K562 (cell line): Measurements from ENCODE around the gene SYCP3. TPM values are rescaled to one million over a fixed set of nuclear protein-coding genes. Genes with fewer than 3 reads are reported as not detected.

Source experiments
- ATAC-seq: fragments of 200-7000 bp; cut with Tn5 transposase; 3 replicates; pipeline ENCODE4 v1.9.1; 2020; ENCODE audit warnings: moderate library complexity
- BruUV-seq: library from RNA; stranded (reverse); fragments of 400-500 nt; replicated peaks from 2 replicates; lab custom pipeline; 2021; lab: Mats Ljungman, UMichigan
- CTCF ChIA-PET: fragments of 300-600 bp; formaldehyde crosslinking; extraction: SDS; loops from one replicate; lab custom pipeline; 2021; ENCODE audit warnings: low intra/inter-chr PET ratio; lab: Yijun Ruan, JAX
- POLR2A ChIA-PET: fragments of 300-600, 350-650 bp; sonication (Branson Sonifier 250); formaldehyde crosslinking; extraction: SDS; loops from one replicate; lab custom pipeline; 2021; ENCODE audit warnings: antibody characterized with exemption, inconsistent platforms; lab: Yijun Ruan, JAX
- DNase-seq, 4 experiments: peaks; one replicate each; pipeline versions ENCODE4 v3.0.0 to v3.0.0-alpha.2; 2011 to 2018; ENCODE audit warnings: low spot score in 3 of 4, mixed read lengths in 3 of 4; ENCODE audit errors: extremely low read depth in 1 of 4
- FAIRE-seq: peaks from 2 replicates; lab custom pipeline; 2011; peaks lifted over from hg19 to GRCh38; lab: Jason Lieb, UNC
- H2AFZ ChIP-seq: 2 replicates; pipeline ENCODE4 v1.6.0; 2011; ENCODE audit warnings: low read depth, low read length, control low read depth, inconsistent platforms
- H3K27ac ChIP-seq: fragments of 200-600 bp; 3 replicates; pipeline ENCODE4 v1.8.0; 2011; ENCODE audit warnings: low read depth, mild to moderate bottlenecking, control low read depth, inconsistent platforms, low read length, moderate library complexity, mixed read lengths; ENCODE audit errors: extremely low read depth
- H3K27me3 ChIP-seq, 2 experiments: fragments of 300-600 bp in 1 of 2; 2 replicates in 1 of 2; 3 replicates in 1 of 2; pipeline versions ENCODE4 v1.6.0 to v1.8.0; 2011; ENCODE audit warnings: inconsistent platforms in 2 of 2, low read length in 2 of 2, mild to moderate bottlenecking in 1 of 2, mixed read lengths in 1 of 2, moderate library complexity in 1 of 2; ENCODE audit not compliant: control insufficient read depth in 2 of 2, insufficient read depth in 2 of 2
- H3K36me3 ChIP-seq: fragments of 300-600 bp; 3 replicates; pipeline ENCODE4 v1.8.0; 2011; ENCODE audit warnings: mild to moderate bottlenecking, low read length, inconsistent platforms; ENCODE audit not compliant: control insufficient read depth, insufficient read depth
- H3K4me1 ChIP-seq, 2 experiments: fragments of 200-600 bp in 1 of 2; replicated peaks in 1 of 2; 2 replicates in 1 of 2; 3 replicates in 1 of 2; pipeline versions ENCODE4 v1.5.1 to v1.8.0; 2011; ENCODE audit warnings: inconsistent platforms in 2 of 2, low read length in 2 of 2, mild to moderate bottlenecking in 1 of 2, mixed read lengths in 1 of 2, moderate library complexity in 1 of 2; ENCODE audit not compliant: control insufficient read depth in 2 of 2, insufficient read depth in 2 of 2
- H3K4me2 ChIP-seq: 2 replicates; pipeline ENCODE4 v1.6.1; 2011; ENCODE audit warnings: low read length, control low read depth, inconsistent platforms, mixed read lengths; ENCODE audit not compliant: insufficient read depth
- H3K4me3 ChIP-seq: fragments of 200-600 bp; sonication (generic), shearing (Covaris generic); 2 replicates; pipeline ENCODE4 v1.5.1; 2016; ENCODE audit warnings: control low read depth, inconsistent platforms
- H3K79me2 ChIP-seq: fragments of 200-600 bp; 3 replicates; pipeline ENCODE4 v1.8.0; 2011; ENCODE audit warnings: low read length, inconsistent platforms; ENCODE audit not compliant: control insufficient read depth, insufficient read depth
- H3K9ac ChIP-seq, 2 experiments: 2 replicates each; pipeline versions ENCODE4 v1.6.0 to v1.6.1; 2011; ENCODE audit warnings: low read depth in 2 of 2, low read length in 2 of 2, control low read depth in 1 of 2, inconsistent platforms in 1 of 2, mild to moderate bottlenecking in 1 of 2, mixed read lengths in 1 of 2; ENCODE audit not compliant: insufficient read depth in 1 of 2
- H3K9me1 ChIP-seq: one replicate; pipeline ENCODE4 v1.6.0; 2011; ENCODE audit warnings: inconsistent platforms, mild to moderate bottlenecking, low read length, moderate library complexity; ENCODE audit not compliant: control insufficient read depth, insufficient read depth
- H3K9me3 ChIP-seq: replicated peaks from 2 replicates; pipeline ENCODE4 v1.5.1; 2011; ENCODE audit warnings: low read depth, low read length, inconsistent platforms; ENCODE audit not compliant: control insufficient read depth, insufficient read depth
- H4K20me1 ChIP-seq: replicated peaks from 2 replicates; pipeline ENCODE4 v1.6.1; 2011; ENCODE audit warnings: low read length, inconsistent platforms, mixed read lengths; ENCODE audit not compliant: control insufficient read depth, insufficient read depth
- MTA3 ChIP-seq: fragments of 450-650 bp; formaldehyde crosslinking; IDR thresholded peaks from 2 replicates; pipeline ENCODE4 v1.6.1; 2017; ENCODE audit warnings: mild to moderate bottlenecking, borderline replicate concordance
- WGBS: fragments of 100-300 bp; shearing (Covaris generic); methylation state at CpG from one replicate; pipeline ENCODE4 v1.1.6; 2016; ENCODE audit warnings: low coverage, mixed read lengths; ENCODE audit not compliant: insufficient coverage; ENCODE audit errors: missing lambda C conversion rate; 5-methylcytosine and 5-hydroxymethylcytosine counted together
- in situ Hi-C: fragments of 300-500 bp; cut with MboI; formaldehyde crosslinking; loops from 4 replicates; pipeline ENCODE4 v1.15.0; 2018; ENCODE audit warnings: inconsistent platforms, mixed read lengths
- intact Hi-C: fragments of 100-400 bp; cut with micrococcal nuclease; formaldehyde crosslinking; loops from 2 replicates; pipeline ENCODE4 v1.14.2; 2022
- polyA plus RNA-seq, 8 experiments: library from polyadenylated mRNA; depleted of rRNA in 4 of 8; stranded (reverse) in 5 of 8; unstranded in 3 of 8; fragments of >200 nt; fragmentation: Nextera tagmentation in 2 of 8; fragmentation: Illumina TruSeq in 1 of 8; extraction: Ambion mirVana in 2 of 8; extraction: Trizol in 1 of 8; gene quantifications; 2 replicates each; pipeline versions ENCODE4 v1.2.1 to v1.2.3, GENCODE V29; 2011 to 2014; ENCODE audit warnings: inconsistent platforms in 1 of 8, missing spikeins in 1 of 8
- total RNA-seq, 7 experiments: library from RNA; depleted of rRNA in 6 of 7; stranded (reverse); fragments of >200 nt in 6 of 7; fragmentation: Illumina TruSeq in 2 of 7; extraction: Trizol in 2 of 7; gene quantifications; 2 replicates each; pipeline versions ENCODE4 v1.2.1 to v1.2.3, GENCODE V29; 2011 to 2021; ENCODE audit warnings: low replicate concordance in 1 of 7
- TF ChIP-seq, protein P1 (sequence below), 2 experiments: fragments of 450-650 bp; IDR thresholded peaks; 2 replicates each; pipeline ENCODE4 v1.6.1; 2016; ENCODE audit warnings: mild to moderate bottlenecking in 2 of 2, borderline replicate concordance in 1 of 2, low read depth in 1 of 2, moderate library complexity in 1 of 2

The SYCP3 gene
- total and polyA plus RNA-seq, 9 of the 15 experiments (the other 6 are each of a cell fraction or from before 2014, with no cell fraction given), result 0.11 to 0.25 (median 0.22) TPM; not detected in 4

DNA sequence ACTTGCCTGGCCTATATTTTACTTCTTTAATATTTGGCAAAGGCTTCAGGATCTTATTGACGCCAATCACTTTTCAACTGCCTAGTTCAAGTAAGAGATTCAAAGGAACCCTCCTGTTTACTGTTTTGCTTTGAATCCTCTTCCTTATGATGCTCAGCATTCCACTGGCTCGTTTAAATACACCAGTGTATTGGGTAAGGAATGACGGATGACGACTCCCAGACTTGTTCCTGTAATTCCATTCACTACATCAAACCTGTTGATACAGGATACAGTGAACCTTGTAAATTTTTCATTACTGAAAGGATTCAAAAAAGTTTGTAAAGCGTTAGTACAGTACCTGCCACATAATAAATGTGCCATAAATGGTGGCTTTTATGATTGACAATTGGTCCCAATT, 1.7 kb upstream of the SYCP3 start:
- Histone ChIP-seq H4K20me1 (no peaks in the 10 kb centered on the region), H2AFZ (no peak overlapping the region), H3K4me2 (no peak overlapping the region), H3K79me2 (no peaks in the 10 kb centered on the region), H3K9me3 (no peaks in the 10 kb centered on the region), H3K36me3 (peaks cover 74% of the 10 kb centered on the region), H3K4me3 (no peak overlapping the region), H3K9ac (no peak overlapping the region), H3K27ac (no peak overlapping the region), H3K4me1 (peaks cover 0 to 6% of the 10 kb centered on the region in 2 experiments; a peak in 1 of 5 replicates), H3K27me3 (no peaks in the 10 kb centered on the region), H3K9me1 (no peaks in the 10 kb centered on the region)
- DNase-seq, result no peak
- no TSS peak for BruUV-seq
- TF ChIP-seq, protein P1, sequence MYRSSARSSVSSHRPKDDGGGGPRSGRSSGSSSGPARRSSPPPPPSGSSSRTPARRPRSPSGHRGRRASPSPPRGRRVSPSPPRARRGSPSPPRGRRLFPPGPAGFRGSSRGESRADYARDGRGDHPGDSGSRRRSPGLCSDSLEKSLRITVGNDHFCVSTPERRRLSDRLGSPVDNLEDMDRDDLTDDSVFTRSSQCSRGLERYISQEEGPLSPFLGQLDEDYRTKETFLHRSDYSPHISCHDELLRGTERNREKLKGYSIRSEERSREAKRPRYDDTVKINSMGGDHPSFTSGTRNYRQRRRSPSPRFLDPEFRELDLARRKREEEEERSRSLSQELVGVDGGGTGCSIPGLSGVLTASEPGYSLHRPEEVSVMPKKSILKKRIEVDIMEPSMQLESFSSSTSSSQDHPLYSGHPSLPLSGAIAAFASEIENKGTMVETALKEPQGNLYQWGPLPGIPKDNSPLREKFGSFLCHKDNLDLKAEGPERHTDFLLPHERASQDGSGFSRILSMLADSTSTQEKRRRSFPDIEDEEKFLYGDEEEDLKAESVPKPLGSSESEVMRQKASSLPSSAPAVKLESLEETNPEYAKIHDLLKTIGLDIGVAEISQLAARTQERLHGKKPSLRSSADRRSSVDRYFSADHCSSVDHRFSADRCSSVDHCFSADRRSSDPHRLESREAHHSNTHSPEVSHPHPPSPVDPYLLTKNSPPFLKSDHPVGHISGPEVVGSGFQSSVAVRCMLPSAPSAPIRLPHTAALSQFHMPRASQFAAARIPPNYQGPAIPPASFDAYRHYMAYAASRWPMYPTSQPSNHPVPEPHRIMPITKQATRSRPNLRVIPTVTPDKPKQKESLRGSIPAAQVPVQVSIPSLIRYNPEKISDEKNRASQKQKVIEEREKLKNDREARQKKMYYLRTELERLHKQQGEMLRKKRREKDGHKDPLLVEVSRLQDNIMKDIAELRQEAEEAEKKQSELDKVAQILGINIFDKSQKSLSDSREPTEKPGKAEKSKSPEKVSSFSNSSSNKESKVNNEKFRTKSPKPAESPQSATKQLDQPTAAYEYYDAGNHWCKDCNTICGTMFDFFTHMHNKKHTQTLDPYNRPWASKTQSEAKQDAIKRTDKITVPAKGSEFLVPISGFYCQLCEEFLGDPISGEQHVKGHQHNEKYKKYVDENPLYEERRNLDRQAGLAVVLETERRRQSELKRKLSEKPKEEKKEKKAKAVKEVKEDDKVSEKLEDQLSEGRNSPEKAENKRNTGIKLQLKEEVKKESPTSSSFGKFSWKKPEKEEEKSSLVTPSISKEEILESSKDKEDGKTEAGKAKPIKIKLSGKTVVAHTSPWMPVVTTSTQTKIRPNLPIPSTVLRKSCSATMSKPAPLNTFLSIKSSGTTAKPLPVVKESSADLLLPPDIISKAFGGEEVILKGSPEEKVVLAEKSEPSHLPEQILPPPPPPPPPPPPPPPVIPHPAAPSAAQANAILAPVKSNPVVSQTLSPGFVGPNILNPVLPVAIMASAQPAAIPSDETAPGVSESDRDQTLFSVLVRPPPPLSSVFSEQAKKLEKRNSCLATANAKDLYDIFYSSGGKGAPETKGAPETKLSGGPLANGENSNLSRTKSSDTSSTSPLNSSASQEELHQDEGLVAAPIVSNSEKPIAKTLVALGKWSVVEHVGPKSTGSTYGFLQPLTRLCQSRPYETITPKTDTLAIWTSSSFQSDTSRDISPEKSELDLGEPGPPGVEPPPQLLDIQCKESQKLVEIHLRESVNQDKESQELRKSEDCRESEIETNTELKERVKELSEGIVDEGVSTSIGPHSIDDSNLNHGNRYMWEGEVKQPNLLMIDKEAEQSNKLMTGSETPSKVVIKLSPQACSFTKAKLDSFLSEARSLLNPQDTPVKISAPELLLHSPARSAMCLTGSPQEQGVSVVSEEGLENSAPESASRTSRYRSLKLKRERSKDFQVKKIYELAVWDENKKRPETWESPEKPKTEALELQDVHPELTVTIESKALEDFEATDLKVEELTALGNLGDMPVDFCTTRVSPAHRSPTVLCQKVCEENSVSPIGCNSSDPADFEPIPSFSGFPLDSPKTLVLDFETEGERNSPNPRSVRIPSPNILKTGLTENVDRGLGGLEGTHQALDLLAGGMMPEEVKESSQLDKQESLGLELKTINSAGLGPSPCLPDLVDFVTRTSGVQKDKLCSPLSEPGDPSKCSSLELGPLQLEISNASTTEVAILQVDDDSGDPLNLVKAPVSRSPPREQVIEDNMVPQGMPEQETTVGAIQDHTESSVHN (IDR thresholded peaks at IDR 0.05; ENCODE audit: borderline replicate concordance in 1 of 2, low read depth in 1 of 2), result no peak
- TF ChIP-seq MTA3, result no peak
- 88% methylated on average over 5 of the region's 5 CpGs for WGBS
- CTCF ChIA-PET, result no interaction called here
- intact Hi-C loops, result no loop called here
- no peak for ATAC-seq
- POLR2A ChIA-PET, result no interaction called here
- in situ Hi-C loops, result no loop called here
- no peak for FAIRE-seq
